Subcutaneous abdominal adipose tissue (tissue), 5 donors: ENCODE data around the gene SCRT2.
A peak's percentile ranks its signal among the peaks of the same experiment; 100 is the strongest.

Source experiments
- H3K27ac ChIP-seq: one replicate; pipeline ENCODE4 v1.7.0; 2013; ENCODE audit warnings: low read depth, mild to moderate bottlenecking, inconsistent platforms, low read length, moderate library complexity
- H3K27me3 ChIP-seq, 5 donors: one replicate each; pipeline ENCODE4 v1.7.0; 2013; ENCODE audit warnings: low read length in 5 of 5, inconsistent platforms in 1 of 5; ENCODE audit not compliant: control insufficient read depth in 5 of 5, insufficient read depth in 4 of 5
- H3K36me3 ChIP-seq, 5 donors: one replicate each; pipeline ENCODE4 v1.7.0; 2013; ENCODE audit warnings: low read length in 5 of 5; ENCODE audit not compliant: control insufficient read depth in 5 of 5, insufficient read depth in 5 of 5
- H3K4me1 ChIP-seq, 5 donors: one replicate each; pipeline ENCODE4 v1.7.0; 2013; ENCODE audit warnings: low read length in 5 of 5, mild to moderate bottlenecking in 3 of 5, moderate library complexity in 1 of 5; ENCODE audit not compliant: control insufficient read depth in 5 of 5, insufficient read depth in 5 of 5
- H3K4me3 ChIP-seq, 5 donors: one replicate each; pipeline ENCODE4 v1.7.0; 2013; ENCODE audit warnings: low read length in 5 of 5, low read depth in 1 of 5
- H3K9ac ChIP-seq, 5 donors: one replicate each; pipeline ENCODE4 v1.7.0; 2013; ENCODE audit warnings: low read length in 5 of 5, mild to moderate bottlenecking in 4 of 5, moderate library complexity in 3 of 5
- H3K9me3 ChIP-seq, 5 donors: one replicate each; pipeline ENCODE4 v1.7.0; 2013; ENCODE audit warnings: low read length in 5 of 5; ENCODE audit not compliant: control insufficient read depth in 5 of 5
- donor health status: healthy.
- donor health status: healthy.
- donor health status: healthy.
- donor health status: healthy.
- donor health status: healthy.

The SCRT2 gene

GRCh38 chr20:623704-624103 is 51.9 kb downstream of the SCRT2 start:
- Histone ChIP-seq H3K4me3 (no peak overlapping the region), H3K4me1 (peaks cover 0 to 6% (median 0%) of the 10 kb centered on the region in 5 donors), H3K9me3 (peaks cover 0 to 10% (median 7%) of the 10 kb centered on the region in 5 donors), H3K9ac (no peak overlapping the region), H3K36me3 (no peaks in the 10 kb centered on the region), H3K27ac (no peak overlapping the region), H3K27me3 (peaks cover 3 to 31% (median 8%) of the 10 kb centered on the region in 5 donors)

DNA sequence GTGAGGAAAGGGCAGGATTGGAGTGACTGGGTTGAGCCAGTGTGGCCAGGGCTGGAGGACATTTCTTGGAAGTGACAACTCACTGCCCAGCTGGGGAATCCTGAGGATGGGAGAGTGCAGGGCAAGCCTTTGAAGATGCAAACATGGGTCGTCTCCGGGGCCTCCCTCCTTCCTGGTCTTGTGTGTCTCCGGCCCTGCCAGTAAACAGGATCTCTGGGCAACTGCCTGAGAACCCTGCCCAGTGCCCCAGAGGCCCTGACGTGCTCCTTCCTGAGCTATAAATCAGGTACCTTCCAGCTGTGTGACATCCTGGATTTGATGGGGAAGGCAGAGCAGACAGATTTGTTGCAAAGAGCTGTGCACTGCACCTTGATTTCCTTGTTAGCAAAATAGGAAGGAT is 52.6 kb downstream of the SCRT2 start:
- no peak overlapping the region for H3K27ac ChIP-seq
- no peak overlapping the region for H3K9ac ChIP-seq
- H3K36me3 ChIP-seq, result no peaks in the 10 kb centered on the region
- H3K9me3 ChIP-seq, result peaks cover 3 to 17% (median 12%) of the 10 kb centered on the region in 5 donors
- peaks cover 0 to 6% (median 0%) of the 10 kb centered on the region in 5 donors for H3K4me1 ChIP-seq
- H3K4me3 ChIP-seq, result no peak overlapping the region
- H3K27me3 ChIP-seq, result peaks cover 3 to 31% (median 8%) of the 10 kb centered on the region in 5 donors

- Histone ChIP-seq H3K9ac (no peak overlapping the region), H3K4me3 (no peak overlapping the region), H3K9me3 (peaks cover 7 to 25% (median 19%) of the 10 kb centered on the region in 5 donors), H3K27me3 (peaks cover 3 to 31% (median 8%) of the 10 kb centered on the region in 5 donors), H3K27ac (no peak overlapping the region), H3K36me3 (no peaks in the 10 kb centered on the region), H3K4me1 (peaks cover 0 to 6% (median 0%) of the 10 kb centered on the region in 5 donors)
These were observed 53.4 kb downstream of the SCRT2 start for GRCh38 chr20:622161-622560.

- peaks cover 3 to 31% (median 8%) of the 10 kb centered on the region in 5 donors for H3K27me3 ChIP-seq
- no peak overlapping the region for H3K27ac ChIP-seq
- no peaks in the 10 kb centered on the region for H3K36me3 ChIP-seq
These were observed 54.4 kb downstream of the SCRT2 start for GRCh38 chr20:621125-621756.

GRCh38 chr20:620246-620645 is 55.4 kb downstream of the SCRT2 start:
- H3K4me3 ChIP-seq, result no peak overlapping the region
- H3K36me3 ChIP-seq, result no peaks in the 10 kb centered on the region
- peaks cover 7 to 18% (median 13%) of the 10 kb centered on the region in 5 donors for H3K9me3 ChIP-seq
- peaks cover 0 to 6% (median 0%) of the 10 kb centered on the region in 5 donors for H3K4me1 ChIP-seq
- H3K27ac ChIP-seq, result no peak overlapping the region
- peaks cover 3 to 31% (median 8%) of the 10 kb centered on the region in 5 donors for H3K27me3 ChIP-seq
- no peak overlapping the region for H3K9ac ChIP-seq

More at GRCh38 chr20:621125-621756, 54.4 kb downstream of the SCRT2 start:
- H3K4me1 ChIP-seq, result peaks cover 0 to 6% (median 0%) of the 10 kb centered on the region in 5 donors
- H3K9ac ChIP-seq, result no peak overlapping the region
- no peak overlapping the region for H3K4me3 ChIP-seq
- peaks cover 7 to 25% (median 19%) of the 10 kb centered on the region in 5 donors for H3K9me3 ChIP-seq

DNA sequence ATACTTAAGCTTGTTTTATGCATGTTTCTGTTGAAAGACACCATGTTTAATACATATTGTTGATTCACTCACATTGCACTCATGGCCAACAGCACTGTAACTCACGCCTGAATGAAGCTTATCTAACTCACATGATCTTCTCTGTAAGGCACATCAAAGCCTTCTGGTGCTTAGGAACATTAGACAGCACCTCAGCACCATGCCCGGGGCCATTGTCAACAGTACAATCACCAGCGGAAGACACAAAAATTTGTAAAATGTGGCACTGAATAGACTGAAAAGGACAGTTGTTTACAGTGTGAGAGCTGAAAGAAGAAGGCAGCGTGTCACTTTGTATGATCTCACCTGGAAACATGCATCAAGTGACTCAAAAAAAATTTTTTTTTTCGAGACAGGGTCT is 56.6 kb downstream of the SCRT2 start:
- Histone ChIP-seq H3K4me1 (peaks cover 0 to 6% (median 0%) of the 10 kb centered on the region in 5 donors), H3K27me3 (peaks cover 3 to 31% (median 10%) of the 10 kb centered on the region in 5 donors), H3K9me3 (peaks cover 7 to 16% (median 13%) of the 10 kb centered on the region in 5 donors), H3K9ac (no peak overlapping the region), H3K36me3 (no peaks in the 10 kb centered on the region), H3K4me3 (no peak overlapping the region), H3K27ac (no peak overlapping the region)

DNA sequence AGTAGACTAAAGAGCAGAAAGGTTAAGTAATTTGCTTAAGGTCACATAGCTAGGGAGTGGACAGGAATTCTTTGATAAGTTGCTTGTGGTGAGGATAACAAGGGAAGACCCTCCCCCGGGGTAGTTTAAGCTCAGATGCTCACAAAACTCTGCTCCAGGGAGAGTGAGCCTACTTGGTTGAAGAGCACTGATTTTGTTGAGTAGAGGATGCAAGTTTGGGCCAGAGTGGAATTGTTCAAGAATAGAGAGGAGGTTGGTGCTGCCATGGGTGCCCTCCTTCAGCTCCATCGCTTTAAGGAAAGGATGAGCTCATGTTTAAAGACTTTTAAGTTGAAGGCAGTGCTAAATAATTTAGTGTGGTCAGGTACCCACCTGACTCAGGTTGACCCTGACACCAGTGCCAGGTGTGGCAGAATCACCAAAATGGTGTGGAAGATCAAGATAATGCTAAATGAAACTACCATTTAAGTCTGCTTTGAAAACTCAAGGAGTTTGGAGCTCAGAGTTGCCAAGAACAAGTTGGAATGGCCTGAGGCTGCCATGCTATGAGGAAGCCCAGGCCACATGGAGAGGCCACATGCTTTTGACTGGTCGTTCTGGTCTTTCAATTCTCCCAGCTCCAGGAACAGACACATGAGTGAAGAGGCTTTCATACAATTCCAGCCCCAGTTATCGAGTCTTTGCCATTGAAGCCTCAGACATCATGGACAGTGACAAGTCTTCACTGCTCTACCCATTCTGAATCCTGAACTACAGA is 57.5 kb downstream of the SCRT2 start:
- Histone ChIP-seq H3K4me3 (no peak overlapping the region), H3K9me3 (peaks cover 7 to 16% (median 13%) of the 10 kb centered on the region in 5 donors), H3K4me1 (peaks cover 0 to 6% (median 0%) of the 10 kb centered on the region in 5 donors), H3K27ac (no peak overlapping the region), H3K27me3 (peaks cover 9 to 33% (median 17%) of the 10 kb centered on the region in 5 donors), H3K36me3 (no peaks in the 10 kb centered on the region), H3K9ac (no peak overlapping the region)

DNA sequence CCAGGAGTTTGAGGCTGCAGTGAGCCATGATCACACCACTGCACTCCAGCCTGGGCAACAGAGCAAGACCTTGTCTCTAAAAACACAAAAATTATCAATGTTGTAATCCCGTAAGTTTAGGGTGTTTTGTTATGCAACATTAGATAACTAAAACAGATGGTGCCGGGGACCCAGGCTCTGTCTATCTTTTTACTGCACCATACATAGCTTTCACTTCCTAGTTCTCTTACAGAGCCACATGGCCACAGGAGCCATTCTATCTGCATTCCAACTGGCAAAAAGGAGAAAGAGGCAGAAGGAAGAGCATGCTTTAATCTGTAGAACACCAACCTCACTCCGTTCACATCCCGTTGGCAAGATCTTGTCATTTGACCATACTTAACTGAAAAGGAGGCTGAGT is 60.1 kb downstream of the SCRT2 start:
- H3K9me3 ChIP-seq, result peaks cover 7 to 16% (median 13%) of the 10 kb centered on the region in 5 donors
- H3K4me1 ChIP-seq, result peaks cover 0 to 19% (median 7%) of the 10 kb centered on the region in 5 donors
- peaks cover 20 to 37% (median 33%) of the 10 kb centered on the region in 5 donors for H3K27me3 ChIP-seq
- no peak overlapping the region for H3K9ac ChIP-seq
- H3K27ac ChIP-seq, result no peak overlapping the region
- no peak overlapping the region for H3K4me3 ChIP-seq
- no peaks in the 10 kb centered on the region for H3K36me3 ChIP-seq

- H3K27me3 ChIP-seq, result peaks cover 30 to 53% (median 42%) of the 10 kb centered on the region in 5 donors
- peaks cover 0 to 40% (median 8%) of the 10 kb centered on the region in 5 donors for H3K4me1 ChIP-seq
- peak overlapping the region in 1 of 5 donors; percentile 48 for H3K9ac ChIP-seq
- no peak overlapping the region for H3K27ac ChIP-seq
- H3K9me3 ChIP-seq, result no peaks in the 10 kb centered on the region
- H3K4me3 ChIP-seq, result peak overlapping the region in 2 of 5 donors; percentile 28 to 30
- no peaks in the 10 kb centered on the region for H3K36me3 ChIP-seq
These were observed 63.8 kb downstream of the SCRT2 start for GRCh38 chr20:611843-612185.
